Measurements from ENCODE around the gene DYNLT4. TPM values are rescaled to one million over a fixed set of nuclear protein-coding genes. Genes with fewer than 3 reads are reported as not detected.
"Not testable (repeated sequence)": the region's sequence is repeated elsewhere in the genome, so short reads cannot be mapped to it uniquely, and the experiment has no call there.

DYNLT4 gene
- total RNA-seq, 1 experiment from 2014 or later: not detected

DNA sequence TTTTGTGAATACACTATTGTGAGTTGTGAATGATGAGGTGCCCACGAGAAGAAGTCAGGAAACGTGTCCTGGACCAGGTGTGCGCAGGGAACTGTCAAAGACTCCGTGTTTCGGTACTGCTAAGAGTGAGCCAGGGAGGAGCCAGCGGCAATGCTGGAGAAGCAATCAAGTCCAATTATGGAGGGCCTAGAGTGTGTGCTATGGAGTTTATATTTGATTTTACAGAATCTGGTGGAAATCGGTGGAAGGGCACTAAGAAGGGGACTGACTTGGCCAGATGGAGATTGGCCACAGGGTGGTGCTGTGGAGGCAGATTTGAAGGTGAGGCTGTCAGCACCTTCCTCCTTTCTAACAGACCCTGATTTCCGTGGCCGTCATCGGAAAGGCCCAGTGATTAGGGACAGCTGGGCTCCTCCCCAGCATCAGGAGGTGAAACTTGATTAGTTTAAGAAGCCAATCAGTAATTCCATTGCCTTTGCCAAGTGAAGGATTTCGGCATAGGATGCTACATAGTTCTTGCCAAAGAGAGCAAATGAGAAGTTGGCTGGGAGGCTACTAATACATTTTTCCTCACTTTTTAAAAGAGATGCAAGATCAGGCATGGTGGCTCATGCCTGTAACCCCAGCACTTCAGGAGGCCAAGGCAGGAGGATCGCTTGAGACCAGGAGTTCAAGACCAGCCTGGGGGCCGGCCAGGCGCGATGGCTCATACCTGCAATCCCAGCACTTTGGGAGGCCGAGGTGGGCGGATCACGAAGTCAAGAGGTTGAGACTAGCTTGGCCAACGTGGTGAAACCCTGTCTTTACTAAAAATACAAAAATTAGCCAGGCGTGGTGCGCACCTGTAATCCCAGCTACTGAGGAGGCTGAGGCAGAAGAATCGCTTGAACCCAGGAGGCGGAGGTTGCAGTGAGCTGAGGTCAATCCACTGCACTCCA is 28.9 kb upstream of the DYNLT4 start:
- no peaks in the 10 kb centered on the region for H3K27me3 ChIP-seq (ENCODE audit: control insufficient read depth, insufficient read depth, low read length)
- peak; percentile 89 for DNase-seq
- no peak overlapping the region for H3K4me3 ChIP-seq (ENCODE audit: insufficient read depth, low read depth, low read length)
- H3K36me3 ChIP-seq (replicated peaks; ENCODE audit: control insufficient read depth, insufficient read depth, low read length): no peaks in the 10 kb centered on the region

DNA sequence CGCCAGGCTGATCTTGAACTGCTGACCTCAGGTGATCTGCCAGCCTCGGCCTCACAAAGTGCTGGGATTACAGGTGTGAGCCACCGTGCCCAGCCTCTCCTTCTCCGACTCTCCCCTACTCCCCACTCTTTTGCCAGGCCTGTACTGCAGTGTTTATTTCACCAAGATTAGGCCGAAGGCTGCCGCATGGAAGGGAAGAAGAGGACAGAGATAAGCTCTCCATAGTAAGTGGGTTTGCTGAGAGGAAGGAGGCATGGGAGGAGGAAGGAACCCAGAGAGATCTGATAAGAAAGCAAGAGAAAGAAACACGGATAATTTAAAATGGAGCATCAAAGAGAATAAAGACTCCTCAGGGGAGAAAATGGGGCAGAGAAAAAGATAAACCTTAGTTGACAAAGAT is 27.2 kb upstream of the DYNLT4 start:
- Histone ChIP-seq H3K36me3 (replicated peaks; ENCODE audit: control insufficient read depth, insufficient read depth, low read length) (no peaks in the 10 kb centered on the region), H3K4me3 (ENCODE audit: insufficient read depth, low read depth, low read length) (no peak overlapping the region), H3K27me3 (ENCODE audit: control insufficient read depth, insufficient read depth, low read length) (no peaks in the 10 kb centered on the region)
- no peak for DNase-seq

DNA sequence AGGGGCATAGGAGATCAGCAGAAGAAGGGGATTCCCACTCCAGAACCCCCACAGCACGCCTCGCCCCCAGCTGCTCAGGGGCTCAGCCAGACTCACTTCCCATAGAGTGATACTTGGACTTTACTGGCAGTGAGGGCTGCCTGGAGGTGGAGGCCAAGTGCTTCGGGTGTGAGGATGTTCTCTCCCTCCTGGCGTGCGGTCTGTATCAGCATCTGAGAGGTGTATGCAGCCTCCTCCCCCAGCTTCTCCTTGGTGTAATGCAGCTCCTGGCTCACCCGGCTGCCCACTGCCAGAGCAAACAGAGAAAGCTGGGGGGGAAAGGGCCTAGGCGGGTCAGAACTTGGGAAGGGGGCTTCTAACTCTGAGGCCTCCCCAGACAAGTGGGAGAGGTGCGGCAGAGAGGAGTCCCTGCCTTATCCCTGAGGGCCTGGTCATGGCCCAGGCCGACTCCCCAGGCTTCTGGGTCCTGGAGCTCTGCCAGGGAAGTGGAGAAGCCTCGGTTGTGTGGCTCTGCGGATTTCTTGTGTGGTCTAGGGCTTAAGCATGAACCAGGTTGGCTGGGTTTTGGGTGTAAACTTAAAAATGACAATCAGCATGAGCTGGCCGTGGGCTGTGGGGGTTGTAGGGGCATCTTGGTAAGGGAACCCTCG is 25.0 kb upstream of the DYNLT4 start:
- Histone ChIP-seq H3K36me3 (replicated peaks; ENCODE audit: control insufficient read depth, insufficient read depth, low read length) (no peaks in the 10 kb centered on the region), H3K27me3 (ENCODE audit: control insufficient read depth, insufficient read depth, low read length) (no peaks in the 10 kb centered on the region), H3K4me3 (ENCODE audit: insufficient read depth, low read depth, low read length) (no peak overlapping the region)
- peak; percentile 66 for DNase-seq

DNA sequence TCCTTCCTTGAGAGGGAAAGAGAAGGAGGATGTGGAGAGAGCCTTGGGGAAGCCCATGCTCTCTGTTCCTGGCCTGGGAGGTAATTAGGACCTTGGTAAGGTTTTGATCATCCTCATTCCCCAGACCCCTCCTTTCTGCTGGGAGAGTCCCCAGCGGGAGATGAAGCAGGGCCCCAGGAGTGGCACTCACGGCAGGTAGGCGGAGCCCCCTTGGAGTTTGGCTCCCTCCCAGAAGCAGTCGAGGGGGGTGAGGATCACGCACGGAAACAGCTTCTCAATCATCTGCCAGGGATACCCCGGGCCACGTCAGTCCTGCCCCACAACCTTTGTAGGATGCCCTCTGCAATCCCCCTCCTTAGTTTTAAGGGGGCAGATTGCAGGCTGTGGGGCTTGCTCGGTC is 24.4 kb upstream of the DYNLT4 start:
- peak; percentile 57 for DNase-seq

DNA sequence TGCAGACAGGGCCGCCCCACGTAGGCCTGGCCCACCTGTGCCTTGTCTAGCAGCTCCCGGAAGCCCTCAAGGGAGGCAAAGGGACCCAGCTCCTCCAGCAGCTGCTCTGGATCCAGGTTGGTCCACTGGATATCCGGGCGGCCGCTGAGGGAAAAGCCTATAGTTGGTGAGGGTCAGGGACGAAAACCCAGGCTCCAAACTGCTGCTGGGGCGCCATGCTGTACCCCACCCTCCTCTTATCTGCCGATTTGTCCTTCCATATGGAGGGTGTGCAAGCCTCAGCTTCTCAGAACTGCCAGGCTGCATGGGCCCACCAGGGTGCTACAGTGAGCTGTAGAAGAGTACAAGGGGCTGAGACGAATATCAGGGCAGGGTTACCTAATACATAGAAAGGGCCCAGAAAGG is 23.8 kb upstream of the DYNLT4 start:
- no peak overlapping the region for H3K4me3 ChIP-seq (ENCODE audit: insufficient read depth, low read depth, low read length)
- no peaks in the 10 kb centered on the region for H3K36me3 ChIP-seq (replicated peaks; ENCODE audit: control insufficient read depth, insufficient read depth, low read length)
- DNase-seq: peak; percentile 59
- no peaks in the 10 kb centered on the region for H3K27me3 ChIP-seq (ENCODE audit: control insufficient read depth, insufficient read depth, low read length)

More for the DNA sequence above, 24.4 kb upstream of the DYNLT4 start:
- H3K4me3 ChIP-seq (ENCODE audit: insufficient read depth, low read depth, low read length): no peak overlapping the region
- no peaks in the 10 kb centered on the region for H3K36me3 ChIP-seq (replicated peaks; ENCODE audit: control insufficient read depth, insufficient read depth, low read length)
- H3K27me3 ChIP-seq (ENCODE audit: control insufficient read depth, insufficient read depth, low read length): no peaks in the 10 kb centered on the region

DNA sequence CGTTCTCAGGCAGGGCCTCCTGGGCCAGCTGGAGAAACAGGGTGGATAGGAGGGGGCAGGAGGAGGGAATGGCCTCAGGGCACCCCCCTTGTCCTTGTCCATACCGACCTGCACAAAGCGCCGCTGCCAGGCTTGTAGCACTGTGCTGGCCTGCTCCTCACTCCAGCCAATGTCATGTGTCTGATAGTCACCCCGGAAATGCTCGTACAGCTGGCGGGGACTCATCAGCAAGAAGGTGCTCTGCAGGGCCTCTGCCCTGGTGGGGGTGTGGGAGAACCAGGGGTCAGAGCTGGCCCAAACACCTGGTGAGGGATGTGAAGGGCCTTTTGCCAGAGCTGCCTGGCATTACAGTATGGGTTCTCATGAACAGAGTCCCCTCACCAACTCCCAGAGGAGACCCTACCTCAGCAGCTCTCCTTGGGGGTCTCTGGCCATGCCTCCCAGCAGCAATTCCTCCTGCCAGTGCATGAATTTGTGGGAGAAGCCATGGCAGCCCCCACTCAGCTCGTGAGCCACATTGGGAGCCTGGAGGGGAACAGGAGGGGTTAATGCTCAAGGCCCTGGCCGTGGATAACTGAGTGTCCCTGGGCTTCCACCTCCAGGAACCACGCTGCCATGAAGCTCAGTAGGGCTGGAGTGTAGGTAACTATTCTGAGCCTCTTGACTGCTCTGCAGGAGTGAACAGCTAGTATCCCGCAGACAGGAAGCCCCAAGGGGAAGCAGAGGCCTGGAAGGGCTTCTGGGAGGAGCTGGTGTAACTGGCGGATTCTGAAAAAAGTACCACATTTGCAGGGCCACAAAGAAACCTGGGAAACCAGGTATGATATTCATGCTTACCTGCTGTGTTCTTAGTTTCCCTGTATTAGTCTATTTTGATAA is 22.6 kb upstream of the DYNLT4 start:
- Histone ChIP-seq H3K4me3 (ENCODE audit: insufficient read depth, low read depth, low read length) (no peak overlapping the region), H3K36me3 (replicated peaks; ENCODE audit: control insufficient read depth, insufficient read depth, low read length) (no peaks in the 10 kb centered on the region), H3K27me3 (ENCODE audit: control insufficient read depth, insufficient read depth, low read length) (no peaks in the 10 kb centered on the region)
- no peak for DNase-seq

DNA sequence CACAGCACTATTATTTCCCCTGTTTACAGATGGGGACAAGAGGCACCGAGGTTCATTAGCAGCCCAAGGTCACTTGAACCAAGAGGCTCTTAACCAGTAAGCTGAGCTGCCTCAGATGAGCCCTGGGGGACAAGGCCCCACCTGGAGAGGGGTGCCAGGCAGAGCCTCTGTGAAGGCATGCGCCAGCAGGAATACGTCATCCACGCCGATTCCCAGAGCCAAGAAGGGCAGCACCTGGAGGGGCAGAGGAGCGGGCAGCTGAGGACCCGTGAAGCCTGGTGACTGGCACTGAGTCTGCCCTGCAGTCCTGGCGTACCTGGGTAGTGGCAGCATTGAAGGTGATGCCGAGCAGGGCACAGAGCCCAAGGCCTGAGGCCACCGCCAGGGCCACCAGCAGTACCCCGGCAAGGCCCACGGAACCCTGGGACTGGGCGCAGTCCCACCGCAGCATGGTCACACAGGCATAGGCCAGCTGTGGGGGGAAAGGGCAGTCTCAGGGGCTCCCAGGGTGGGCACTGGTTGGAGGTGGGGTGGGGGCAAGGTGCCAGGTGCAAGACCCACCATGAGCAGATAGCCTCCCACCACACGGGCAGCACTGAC is 21.8 kb upstream of the DYNLT4 start:
- Histone ChIP-seq H3K36me3 (replicated peaks; ENCODE audit: control insufficient read depth, insufficient read depth, low read length) (no peaks in the 10 kb centered on the region), H3K27me3 (ENCODE audit: control insufficient read depth, insufficient read depth, low read length) (no peaks in the 10 kb centered on the region), H3K4me3 (ENCODE audit: insufficient read depth, low read depth, low read length) (no peak overlapping the region)

DNA sequence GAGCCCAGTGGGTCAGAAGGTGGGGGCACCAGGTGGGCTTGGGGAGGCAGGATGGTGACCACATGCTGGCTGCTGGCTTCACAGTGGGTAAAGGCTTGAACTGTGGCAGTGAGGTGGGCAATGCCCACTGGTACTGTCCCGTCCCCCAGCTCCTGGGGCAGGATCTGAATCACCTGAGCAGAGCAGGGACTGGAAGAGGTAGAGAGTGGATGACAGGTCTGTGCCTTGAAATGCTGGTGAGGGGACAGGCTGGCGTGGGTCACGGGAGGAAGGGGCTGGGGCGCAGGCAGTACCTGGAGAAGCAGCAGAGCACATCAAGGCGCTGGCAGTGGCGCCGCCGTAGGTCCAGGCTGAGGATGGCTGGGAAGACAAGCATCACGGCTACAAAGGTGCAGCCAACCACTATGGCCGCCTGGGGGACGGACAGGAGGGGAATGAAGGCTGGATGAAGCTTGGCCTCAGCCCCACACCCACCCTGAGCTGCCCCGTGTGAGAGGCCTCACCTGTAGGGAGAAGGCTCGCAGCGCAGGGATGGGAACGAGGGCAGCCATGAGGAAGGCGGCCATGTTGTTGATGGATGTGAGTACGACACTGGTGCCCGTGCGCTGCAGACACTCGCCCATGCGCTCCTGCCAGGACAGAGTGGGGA is 21.0 kb upstream of the DYNLT4 start:
- Histone ChIP-seq H3K36me3 (replicated peaks; ENCODE audit: control insufficient read depth, insufficient read depth, low read length) (no peaks in the 10 kb centered on the region), H3K27me3 (ENCODE audit: control insufficient read depth, insufficient read depth, low read length) (no peaks in the 10 kb centered on the region), H3K4me3 (ENCODE audit: insufficient read depth, low read depth, low read length) (no peak overlapping the region)
- peak; percentile 66 for DNase-seq

More for the DNA sequence above, 21.8 kb upstream of the DYNLT4 start:
- peak; percentile 25 for DNase-seq

DNA sequence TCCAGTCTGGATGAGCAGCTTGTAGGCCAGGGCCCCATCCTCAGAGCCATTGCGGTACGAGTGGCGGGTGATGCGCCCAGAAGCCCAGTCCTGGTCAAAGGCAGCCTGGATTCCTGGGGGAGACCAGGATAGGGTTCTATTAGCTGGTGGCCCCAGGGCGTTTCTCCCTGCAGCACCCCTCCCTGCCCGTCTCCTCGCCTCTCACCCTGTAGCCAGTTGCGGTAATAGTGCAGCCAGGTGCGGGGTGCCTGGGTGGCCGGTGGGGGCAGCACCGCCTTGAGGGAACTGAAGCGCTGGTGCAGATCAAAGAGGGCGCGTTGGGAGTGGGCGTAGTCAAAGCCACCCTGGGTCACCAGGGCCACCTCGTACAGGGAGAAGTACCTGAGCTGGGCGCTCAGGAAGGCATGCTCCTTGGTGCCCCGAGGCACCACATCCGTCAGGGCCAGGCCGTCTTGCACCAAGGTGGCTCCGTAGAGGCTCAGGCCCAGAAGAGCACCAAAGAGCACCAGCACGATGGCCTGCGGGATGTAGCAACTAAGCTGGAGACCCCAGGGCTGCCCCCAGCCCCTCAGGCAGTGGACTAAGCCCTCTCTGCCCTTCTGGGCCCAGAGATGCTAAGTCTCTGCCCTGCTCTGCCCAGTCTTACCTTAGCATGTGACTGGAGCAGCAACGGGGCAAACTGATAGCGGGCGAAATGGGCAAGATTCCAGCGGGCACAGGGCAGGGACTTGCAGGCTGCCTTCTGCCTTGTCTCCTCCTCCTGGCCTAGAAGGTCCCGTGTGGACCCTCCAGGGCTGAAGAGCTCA is 20.2 kb upstream of the DYNLT4 start:
- no peak overlapping the region for H3K4me3 ChIP-seq (ENCODE audit: insufficient read depth, low read depth, low read length)
- no peaks in the 10 kb centered on the region for H3K27me3 ChIP-seq (ENCODE audit: control insufficient read depth, insufficient read depth, low read length)
- peak; percentile 88 for DNase-seq
- H3K36me3 ChIP-seq (replicated peaks; ENCODE audit: control insufficient read depth, insufficient read depth, low read length): no peaks in the 10 kb centered on the region

DNA sequence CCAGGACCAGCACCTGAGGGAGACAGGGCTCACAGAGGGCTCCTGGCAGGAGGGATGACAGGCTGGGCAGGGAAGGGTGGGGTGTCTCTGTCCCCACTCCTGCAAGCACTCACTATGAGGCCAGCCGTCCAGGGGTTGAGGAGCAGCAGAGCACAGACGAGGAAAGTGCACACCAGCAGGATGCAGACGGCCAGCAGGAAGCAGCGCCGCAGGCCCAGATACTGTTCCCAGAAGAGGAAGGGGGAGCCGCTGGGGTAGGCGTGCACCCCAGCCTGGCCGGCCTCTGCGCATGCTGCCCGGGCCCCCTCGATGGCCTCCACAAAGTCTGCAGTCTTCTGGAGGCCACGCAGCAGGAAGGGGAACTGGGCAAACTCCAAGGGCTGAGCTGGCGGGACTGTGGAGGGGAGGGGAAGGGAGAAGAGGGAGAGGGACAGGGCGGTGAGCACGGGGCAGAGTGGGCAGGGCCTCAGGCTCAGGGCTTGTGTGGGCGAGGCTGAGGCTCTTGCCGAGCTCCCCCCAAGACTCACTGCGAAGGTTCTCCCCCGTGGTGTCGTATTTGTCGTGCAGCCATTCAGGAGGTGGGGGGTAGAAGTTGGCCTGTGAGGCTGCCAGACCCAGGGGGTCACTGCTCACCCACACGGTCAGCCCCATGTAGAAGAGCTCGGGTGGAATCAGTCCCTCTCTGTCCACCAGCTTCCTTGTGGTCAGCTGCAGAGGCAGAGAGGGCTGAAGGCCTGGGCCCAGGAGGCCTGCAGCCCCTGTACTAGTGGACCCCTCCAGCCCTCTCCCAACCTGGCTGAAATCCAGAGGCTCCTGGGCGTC is 19.4 kb upstream of the DYNLT4 start:
- Histone ChIP-seq H3K4me3 (ENCODE audit: insufficient read depth, low read depth, low read length) (no peak overlapping the region), H3K36me3 (replicated peaks; ENCODE audit: control insufficient read depth, insufficient read depth, low read length) (no peaks in the 10 kb centered on the region), H3K27me3 (ENCODE audit: control insufficient read depth, insufficient read depth, low read length) (no peaks in the 10 kb centered on the region)
- DNase-seq: peak; percentile 61

DNA sequence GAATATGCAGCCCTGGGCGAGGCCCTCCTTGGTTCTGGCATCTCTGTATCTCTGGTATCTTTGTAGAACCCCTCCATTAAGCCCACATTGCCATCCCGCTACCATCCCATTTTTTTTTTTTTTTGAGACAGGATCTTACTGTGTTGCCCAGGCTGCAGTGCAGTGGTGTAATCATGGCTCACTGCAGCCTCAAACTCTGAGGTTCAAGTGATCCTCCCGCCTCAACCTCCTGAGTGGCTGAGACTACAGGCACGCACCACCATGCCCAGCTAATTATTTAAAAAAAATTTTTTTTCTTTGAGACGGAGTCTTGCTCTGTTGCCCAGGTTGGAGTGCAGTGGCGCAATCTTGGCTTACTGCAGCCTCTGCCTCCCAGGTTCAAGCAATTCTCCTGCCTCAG is 17.2 kb upstream of the DYNLT4 start:
- not testable (repeated sequence) for H3K4me3 ChIP-seq (ENCODE audit: insufficient read depth, low read depth, low read length); H3K27me3 ChIP-seq (ENCODE audit: control insufficient read depth, insufficient read depth, low read length); DNase-seq

DNA sequence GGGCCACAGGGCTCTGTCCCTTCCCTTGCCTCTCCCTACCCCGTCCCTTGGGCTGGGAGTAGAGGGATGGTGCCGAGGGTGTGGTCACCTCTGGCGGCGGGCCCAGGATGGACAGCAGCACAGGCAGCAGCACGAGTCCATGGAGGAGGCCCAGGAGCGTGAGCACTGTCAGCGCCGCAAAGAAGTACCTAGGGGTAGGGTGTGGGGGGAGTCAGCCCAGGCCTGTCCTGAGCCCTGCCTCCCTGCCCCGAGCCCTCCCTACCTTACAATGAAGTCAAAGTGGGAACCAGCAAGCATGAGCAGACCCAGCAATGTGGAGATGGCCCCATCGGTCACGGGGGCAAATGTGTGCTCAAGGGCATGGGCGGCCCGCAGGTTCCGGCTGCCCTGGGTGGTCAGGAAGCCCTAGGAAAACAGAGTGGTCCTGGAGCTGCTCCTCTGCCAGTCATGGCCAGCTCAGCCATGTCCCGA is 15.9 kb upstream of the DYNLT4 start:
- no peak overlapping the region for H3K4me3 ChIP-seq (ENCODE audit: insufficient read depth, low read depth, low read length)
- DNase-seq: peak; percentile 23
- H3K27me3 ChIP-seq (ENCODE audit: control insufficient read depth, insufficient read depth, low read length): no peaks in the 10 kb centered on the region
- no peaks in the 10 kb centered on the region for H3K36me3 ChIP-seq (replicated peaks; ENCODE audit: control insufficient read depth, insufficient read depth, low read length)

More for the DNA sequence above, 17.2 kb upstream of the DYNLT4 start:
- H3K36me3 ChIP-seq (replicated peaks; ENCODE audit: control insufficient read depth, insufficient read depth, low read length): not testable (repeated sequence)

Measured in H7 (cell line).